GM21367 (cell line): ENCODE results near the gene MEGF11.
"Not testable (repeated sequence)": the region's sequence is repeated elsewhere in the genome, so short reads cannot be mapped to it uniquely, and the experiment has no call there.

Source experiments
- ATAC-seq: cut with Tn5 transposase; IDR thresholded peaks from one replicate; pipeline ENCODE4 v1.9.1; 2021; ENCODE audit not compliant: unreplicated experiment

MEGF11 gene

DNA sequence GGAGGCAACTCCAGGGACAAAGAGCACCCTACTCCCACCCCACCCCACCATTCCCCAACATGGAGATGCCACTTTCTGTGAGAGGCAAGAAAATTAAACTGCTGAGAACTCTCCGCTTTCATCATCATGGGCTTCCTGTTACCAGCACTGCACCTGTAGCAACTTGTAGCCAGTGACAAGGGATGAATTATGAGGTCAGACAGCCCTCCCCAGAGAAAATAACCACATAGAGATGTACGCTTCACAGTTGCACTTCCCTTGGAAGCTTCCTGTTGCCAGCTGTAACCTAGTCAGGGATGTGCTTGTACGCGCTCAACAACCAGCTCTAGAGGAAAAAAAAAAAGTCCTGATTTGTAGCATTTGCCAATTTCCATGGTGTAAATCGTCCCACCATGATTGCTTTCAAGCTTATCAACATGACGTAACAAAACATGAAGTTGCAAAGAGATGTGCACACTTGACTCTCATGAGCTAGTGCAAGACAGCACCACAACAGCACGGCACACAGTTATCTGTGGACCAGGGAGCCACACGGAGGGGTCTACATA is 238.8 kb downstream of the MEGF11 start:
- ATAC-seq, result no peak

DNA sequence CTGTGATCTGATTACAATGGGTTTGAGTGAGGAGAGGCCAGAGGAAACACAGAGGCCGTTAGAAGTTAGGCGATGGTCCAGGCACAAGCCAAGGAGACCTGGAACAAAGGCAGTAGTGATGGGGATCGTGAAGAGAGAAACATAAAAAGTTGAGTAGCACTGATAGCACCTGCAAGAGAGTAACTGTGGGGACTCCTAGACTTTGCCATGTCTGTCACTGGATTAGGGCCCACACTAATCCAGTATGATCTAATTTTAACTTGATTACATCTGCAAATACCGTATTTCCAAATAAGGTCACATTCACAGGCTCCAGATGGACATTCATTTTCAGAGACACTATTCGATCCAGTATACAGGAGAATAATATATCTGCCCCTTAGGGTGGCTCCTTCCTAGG is 239.5 kb downstream of the MEGF11 start:
- ATAC-seq, result no peak

GRCh38 chr15:66008940-66009562 is 244.5 kb downstream of the MEGF11 start:
- ATAC-seq, result no peak

DNA sequence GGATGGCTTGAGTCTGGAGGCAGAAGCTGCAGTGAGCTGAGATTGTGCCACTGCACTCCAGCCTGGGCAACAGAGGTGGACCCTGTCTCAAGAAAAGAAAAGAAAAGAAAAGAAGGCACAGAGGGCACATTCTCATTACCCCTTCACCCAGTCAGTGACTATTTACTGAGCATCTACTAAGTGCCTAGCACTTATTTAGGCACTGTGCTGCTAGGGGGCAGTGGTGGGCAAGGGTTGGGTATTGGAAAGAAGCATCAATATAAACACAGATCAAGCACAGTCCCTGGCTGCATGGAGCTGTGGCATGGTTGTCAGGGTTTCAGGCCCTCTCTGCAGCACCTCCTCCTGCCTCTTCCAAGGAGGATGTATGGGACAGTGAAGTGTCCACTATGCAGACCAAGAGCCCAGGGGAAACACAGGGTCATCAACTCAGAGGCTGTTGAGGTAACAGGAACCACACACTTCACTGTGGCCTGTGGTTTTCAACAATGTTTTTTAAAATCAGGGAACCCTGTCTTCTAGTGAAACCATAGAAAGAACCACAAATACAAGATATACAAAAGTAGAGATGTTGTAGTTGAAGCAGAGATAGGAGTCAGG is 245.8 kb downstream of the MEGF11 start:
- ATAC-seq, result no peak

- ATAC-seq, result no peak
These were observed 246.6 kb downstream of the MEGF11 start for GRCh38 chr15:66006986-66007385.

DNA sequence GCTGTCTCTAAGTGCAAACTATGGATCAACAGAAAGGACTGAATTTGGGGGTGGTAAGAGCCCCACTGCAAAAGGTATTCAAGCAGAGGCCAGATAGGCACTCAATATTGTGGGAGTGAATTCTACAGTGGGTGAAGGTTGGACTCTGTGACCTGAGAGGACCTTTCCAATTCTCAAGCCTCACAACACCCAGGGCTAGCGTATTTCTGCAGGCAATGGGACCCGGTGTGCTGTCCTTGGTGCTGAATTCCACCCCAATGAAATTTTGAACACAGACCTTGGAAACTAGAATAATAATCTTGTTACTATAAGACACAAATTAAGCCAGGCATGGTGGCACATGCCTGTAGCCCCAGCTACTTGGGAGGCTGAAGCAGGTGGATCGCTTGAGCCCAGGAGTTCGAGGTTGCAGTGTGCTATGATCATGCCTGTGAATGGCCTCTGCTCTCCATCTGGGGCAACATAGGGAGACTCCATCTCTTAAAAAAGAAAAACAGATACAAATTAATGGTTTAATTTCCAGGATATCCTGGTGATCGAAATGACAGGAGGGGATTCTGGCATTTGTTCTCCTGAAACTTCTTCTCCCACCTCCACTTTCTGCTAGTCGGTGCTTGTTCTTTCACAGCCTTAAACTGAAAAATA is 248.8 kb downstream of the MEGF11 start:
- ATAC-seq, result no peak

DNA sequence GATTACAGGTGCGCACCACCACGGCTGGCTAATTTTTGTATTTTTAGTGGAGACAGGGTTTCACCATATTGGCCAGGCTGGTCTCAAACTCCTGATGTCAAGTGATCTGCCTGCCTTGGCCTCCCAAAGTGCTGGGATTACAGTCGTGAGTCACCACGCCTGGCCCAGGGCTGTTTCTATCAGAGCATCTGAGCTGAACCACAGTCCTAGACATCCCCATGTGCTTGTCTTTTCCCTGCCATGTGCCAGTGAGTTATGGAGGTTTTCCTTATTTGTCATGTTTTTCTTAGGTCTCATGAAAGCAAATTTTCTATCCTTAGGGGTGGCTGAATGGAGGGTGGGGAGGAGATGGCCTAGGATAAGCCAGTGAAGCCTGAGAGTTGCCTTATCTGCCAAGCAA is 250.4 kb downstream of the MEGF11 start:
- not testable (repeated sequence) for ATAC-seq

DNA sequence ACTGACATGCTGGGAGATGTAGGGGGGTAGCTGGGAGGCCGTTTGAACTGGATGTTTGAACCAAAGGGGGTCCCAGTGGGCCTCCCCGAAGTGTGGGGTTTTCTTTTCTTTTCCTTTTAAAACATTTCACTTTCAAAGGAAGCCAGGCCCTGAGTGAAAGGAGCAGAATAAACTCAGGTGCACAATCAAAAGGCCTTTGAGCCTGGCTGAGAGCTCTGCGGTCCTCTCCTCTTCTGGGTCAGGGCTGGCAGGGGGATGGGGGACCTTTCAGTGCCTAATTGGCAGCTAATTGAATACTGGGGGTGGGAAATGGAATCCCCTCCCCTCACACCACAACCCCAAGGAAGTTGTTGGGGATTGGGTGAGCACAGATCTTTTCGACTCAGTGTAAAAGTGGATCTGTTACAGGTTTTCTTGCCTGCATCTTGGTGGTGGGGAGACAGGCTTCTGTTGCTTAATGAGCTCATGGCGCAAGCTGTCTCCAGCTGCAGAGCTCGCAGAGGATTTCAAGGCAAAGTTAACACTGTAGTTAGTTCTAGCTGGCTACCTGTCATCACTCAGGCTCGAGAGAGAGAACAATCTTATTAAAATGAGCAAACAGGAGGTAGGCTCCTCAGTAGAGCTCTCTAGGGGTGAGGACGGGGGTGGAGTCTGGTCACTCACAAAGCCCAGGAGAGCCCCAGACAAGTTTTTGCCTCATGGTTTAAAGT is 251.7 kb downstream of the MEGF11 start:
- no peak for ATAC-seq

- no peak for ATAC-seq
These were observed 252.5 kb downstream of the MEGF11 start for GRCh38 chr15:66001042-66001441.

DNA sequence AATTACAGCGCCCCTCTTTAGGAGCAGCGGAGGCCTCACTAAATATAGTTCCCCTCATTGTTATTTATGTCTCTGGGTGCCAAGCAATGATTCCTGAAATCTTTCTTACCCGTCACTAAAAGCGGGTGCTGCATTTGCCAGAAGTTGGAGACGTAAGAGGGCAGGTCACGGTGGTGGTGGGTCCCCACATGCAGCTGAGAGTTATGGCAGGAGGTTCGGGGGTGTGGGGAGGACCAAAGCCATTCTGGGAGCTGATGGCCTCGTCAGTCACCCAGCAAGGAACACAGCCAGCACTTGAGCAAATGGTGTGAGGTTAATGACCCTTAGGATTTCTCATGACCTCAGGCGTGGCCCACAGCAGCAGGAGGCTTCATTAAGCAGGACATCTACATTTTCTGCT is 255.1 kb downstream of the MEGF11 start:
- no peak for ATAC-seq

DNA sequence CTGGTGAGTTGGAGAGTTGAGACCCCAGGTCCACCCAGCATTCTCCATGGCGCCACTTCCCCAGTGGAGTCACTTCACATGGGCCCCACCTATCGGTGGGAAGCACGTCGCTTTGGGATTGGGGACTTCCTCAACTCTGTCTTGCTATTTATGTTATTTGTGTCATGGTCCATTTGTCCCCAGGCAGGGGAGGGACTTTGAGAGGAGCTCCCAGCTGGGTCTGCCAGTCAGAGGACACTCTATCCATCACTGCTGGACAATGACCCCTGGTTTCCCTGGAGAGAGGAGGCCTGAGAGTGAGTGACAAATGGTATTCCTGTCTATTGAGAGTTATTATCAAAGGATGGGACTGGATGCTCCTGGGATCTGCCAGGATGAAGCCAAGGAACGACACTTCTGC is 256.6 kb downstream of the MEGF11 start:
- no peak for ATAC-seq

- no peak for ATAC-seq
These were observed 258.7 kb downstream of the MEGF11 start for GRCh38 chr15:65994832-65995231.

DNA sequence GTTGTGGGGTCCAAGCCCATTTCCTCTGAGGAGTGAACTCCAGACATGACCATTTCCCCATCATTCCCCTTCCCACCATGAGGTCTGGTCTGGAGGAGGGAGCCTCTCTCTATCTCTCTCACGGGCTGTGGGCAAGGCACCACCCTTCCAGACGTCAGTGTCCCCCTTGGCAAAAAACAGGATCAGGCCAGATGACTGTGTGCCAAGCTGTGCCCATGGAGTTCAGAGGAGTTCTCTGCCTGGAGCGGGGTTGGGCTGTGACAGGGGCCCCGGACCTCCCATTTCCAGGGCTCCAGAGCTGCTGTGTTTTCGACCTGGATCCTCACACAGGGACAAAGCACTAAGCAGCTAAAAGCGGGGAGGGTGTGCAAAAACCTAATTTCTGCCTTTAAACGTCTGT is 259.8 kb downstream of the MEGF11 start:
- ATAC-seq, result no peak

DNA sequence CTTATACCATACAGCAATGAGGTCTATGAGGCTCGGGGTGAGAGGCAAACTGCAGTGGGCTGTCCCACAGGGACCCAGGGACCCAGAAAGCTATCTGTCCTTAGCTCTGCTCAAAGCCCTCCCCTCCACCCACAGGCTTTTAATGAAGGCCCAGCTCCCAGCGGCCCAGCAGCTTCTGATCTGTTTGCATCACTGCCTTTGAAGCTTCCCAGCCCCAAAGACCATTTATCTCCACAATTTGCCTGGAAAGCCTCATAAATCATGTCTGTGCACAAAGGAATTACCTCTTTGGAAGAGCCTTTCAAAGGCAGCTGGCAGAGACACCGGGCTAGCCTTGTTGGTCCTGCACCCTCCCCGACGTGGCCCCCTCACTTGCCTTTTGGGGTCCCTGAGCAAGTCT is 260.3 kb downstream of the MEGF11 start:
- no peak for ATAC-seq

DNA sequence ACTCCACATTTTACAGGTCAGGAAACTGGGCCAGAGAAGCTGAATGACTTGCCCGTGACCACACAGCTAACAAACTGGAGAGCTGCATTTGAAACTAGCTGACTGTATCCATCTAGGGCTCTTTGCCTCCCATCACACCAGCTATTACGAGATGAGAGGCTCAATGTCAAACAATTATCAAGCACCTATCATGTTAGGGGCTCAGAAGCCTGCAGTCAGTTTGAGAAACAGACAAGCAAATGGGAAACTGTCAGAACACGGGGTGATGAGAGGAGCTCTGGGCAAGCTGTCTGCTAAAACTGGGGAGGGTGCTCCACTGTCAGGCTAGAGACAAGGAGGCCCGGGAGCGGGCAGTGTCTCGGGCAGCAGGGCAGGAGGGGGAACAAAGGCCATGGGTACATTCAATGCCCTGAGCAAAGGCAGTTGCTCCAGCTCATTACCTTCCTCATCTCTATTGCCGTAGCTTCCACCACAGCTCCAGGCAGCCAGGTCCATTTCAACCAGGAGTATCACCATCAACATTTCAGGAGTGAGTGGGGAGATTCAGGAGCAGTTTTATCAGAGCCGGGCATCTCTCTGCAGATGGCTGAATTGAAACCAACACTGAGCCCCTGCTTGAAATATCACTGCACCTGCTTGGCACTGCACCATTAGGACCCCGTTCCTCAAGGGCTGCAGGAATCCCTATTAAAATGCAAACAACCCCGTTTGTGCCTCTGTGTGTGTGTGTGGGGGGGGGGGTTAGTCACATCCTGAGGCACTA is 261.6 kb downstream of the MEGF11 start:
- ATAC-seq, result no peak

DNA sequence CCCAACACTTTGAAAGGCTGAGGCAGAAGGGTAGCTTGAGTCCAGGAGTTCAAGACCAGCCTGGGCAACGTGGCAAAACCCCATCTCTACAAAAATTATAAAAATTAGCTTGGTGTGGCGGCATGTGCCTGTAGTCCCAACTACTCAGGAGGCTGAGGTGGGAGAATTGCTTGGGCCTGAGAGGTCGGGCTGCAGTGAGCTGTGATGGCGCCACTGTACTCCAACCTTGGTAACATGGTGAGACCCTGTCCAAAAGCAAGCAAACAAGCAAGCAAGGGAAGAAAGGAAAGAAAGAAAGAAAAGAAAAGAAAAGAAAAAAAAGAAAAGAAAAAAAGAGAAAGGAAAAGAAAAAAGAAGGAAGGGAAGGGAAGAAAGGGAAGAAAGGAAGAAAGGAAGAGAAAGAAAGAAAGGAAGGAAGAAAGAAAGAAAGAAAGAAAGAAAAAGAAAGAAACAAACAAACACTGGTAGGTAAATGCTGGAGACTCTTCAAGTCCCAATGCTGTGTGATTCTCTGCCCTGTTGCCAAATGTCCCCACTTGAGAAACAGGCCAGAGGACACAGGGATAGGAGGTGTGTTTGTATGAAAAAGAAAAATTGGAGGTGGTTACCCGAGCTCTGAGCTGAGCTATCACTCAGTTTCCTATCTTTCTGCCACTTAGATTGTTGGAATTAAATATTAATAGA is 263.1 kb downstream of the MEGF11 start:
- no peak for ATAC-seq

- ATAC-seq, result no peak
These were observed 266.4 kb downstream of the MEGF11 start for GRCh38 chr15:65987100-65987499.

GRCh38 chr15:65986416-65986815 is 267.1 kb downstream of the MEGF11 start:
- ATAC-seq, result no peak

GRCh38 chr15:65985387-65985786 is 268.2 kb downstream of the MEGF11 start:
- no peak for ATAC-seq

- no peak for ATAC-seq
These were observed 270.8 kb downstream of the MEGF11 start for GRCh38 chr15:65982627-65983322.
